ENCODE data around the gene C1QTNF9. TPM values are rescaled to one million over a fixed set of nuclear protein-coding genes. Genes with fewer than 3 reads are reported as not detected.

The C1QTNF9 gene
- total and polyA plus RNA-seq, 2 donors (not counting 3 experiments of a cell fraction or from before 2014, with no cell fraction given): not detected

- BruUV-seq (replicated peaks): no TSS peak
- no peaks in the 10 kb centered on the region for H3K9me1 ChIP-seq (replicated peaks; ENCODE audit: control insufficient read depth, extremely low read depth, insufficient read depth, low read length)
- no peak overlapping the region for H3K9ac ChIP-seq (replicated peaks; ENCODE audit: extremely low read depth, insufficient read depth, low read length)
- H2AFZ ChIP-seq (ENCODE audit: low read depth, low read length): no peak overlapping the region
- ChIA-PET POLR2A (no interaction called here), CTCF (interaction anchor here (1.6 to 2.6 kb wide), 2 partner anchors 22 to 35 kb away, joined by 3 to 7 read pairs; no protein-coding TSS in a partner anchor)
- no peak overlapping the region for H3K4me2 ChIP-seq (ENCODE audit: insufficient read depth, low read length)
- dilution Hi-C loops (cut with MboI; ENCODE audit: extremely low pct_ligation_motif_present, low sequenced_read_pairs) (no loop called here), intact Hi-C loops (cut with micrococcal nuclease) (no loop called here)
- TF ChIP-seq FOS (IDR thresholded peaks at IDR 0.05; ENCODE audit: borderline replicate concordance, insufficient read depth, low read length) (no peak), POLR2AphosphoS5 (IDR thresholded peaks at IDR 0.05; ENCODE audit: insufficient read depth, low read depth, low read length) (no peak), MYC (IDR thresholded peaks at IDR 0.05; ENCODE audit: low read depth, low read length) (no peak), POLR2A (IDR thresholded peaks at IDR 0.05; ENCODE audit: low read depth, low read length) (no peak), JUN (IDR thresholded peaks at IDR 0.05; ENCODE audit: borderline replicate concordance, insufficient read depth, insufficient read length, low read depth) (no peak), EZH2 (IDR thresholded peaks at IDR 0.05; ENCODE audit: borderline replicate concordance, low read depth, low read length, severe bottlenecking) (no peak), GATA2 (IDR thresholded peaks at IDR 0.05; ENCODE audit: insufficient read depth, insufficient read length, low read depth, low read length) (no peak)
- TF ChIP-seq, protein P1, sequence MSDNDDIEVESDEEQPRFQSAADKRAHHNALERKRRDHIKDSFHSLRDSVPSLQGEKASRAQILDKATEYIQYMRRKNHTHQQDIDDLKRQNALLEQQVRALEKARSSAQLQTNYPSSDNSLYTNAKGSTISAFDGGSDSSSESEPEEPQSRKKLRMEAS (IDR thresholded peaks at IDR 0.05; ENCODE audit: insufficient read depth, insufficient read length): no peak
- TF ChIP-seq, protein P2, sequence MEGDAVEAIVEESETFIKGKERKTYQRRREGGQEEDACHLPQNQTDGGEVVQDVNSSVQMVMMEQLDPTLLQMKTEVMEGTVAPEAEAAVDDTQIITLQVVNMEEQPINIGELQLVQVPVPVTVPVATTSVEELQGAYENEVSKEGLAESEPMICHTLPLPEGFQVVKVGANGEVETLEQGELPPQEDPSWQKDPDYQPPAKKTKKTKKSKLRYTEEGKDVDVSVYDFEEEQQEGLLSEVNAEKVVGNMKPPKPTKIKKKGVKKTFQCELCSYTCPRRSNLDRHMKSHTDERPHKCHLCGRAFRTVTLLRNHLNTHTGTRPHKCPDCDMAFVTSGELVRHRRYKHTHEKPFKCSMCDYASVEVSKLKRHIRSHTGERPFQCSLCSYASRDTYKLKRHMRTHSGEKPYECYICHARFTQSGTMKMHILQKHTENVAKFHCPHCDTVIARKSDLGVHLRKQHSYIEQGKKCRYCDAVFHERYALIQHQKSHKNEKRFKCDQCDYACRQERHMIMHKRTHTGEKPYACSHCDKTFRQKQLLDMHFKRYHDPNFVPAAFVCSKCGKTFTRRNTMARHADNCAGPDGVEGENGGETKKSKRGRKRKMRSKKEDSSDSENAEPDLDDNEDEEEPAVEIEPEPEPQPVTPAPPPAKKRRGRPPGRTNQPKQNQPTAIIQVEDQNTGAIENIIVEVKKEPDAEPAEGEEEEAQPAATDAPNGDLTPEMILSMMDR (IDR thresholded peaks at IDR 0.05; ENCODE audit: extremely low read depth in 1 of 2, insufficient read depth in 1 of 2, low read depth in 1 of 2, low read length in 2 of 2): no peak
- H3K27me3 ChIP-seq (ENCODE audit: control insufficient read depth in 2 of 2, insufficient read depth in 2 of 2, low read length in 2 of 2): no peaks in the 10 kb centered on the region
- H3K27ac ChIP-seq (ENCODE audit: insufficient read depth, low read depth, low read length): no peak overlapping the region
- H3K4me1 ChIP-seq (ENCODE audit: control insufficient read depth, extremely low read depth, insufficient read depth, low read length): no peaks in the 10 kb centered on the region
- no peaks in the 10 kb centered on the region for H3K36me3 ChIP-seq (ENCODE audit: control insufficient read depth in 2 of 2, extremely low read depth in 1 of 2, insufficient read depth in 2 of 2, low read length in 2 of 2)
- FAIRE-seq (no peak), DNase-seq (ENCODE audit: low read depth, low spot score) (no peak)
- no peaks in the 10 kb centered on the region for H3K79me2 ChIP-seq (ENCODE audit: control insufficient read depth, insufficient read depth, low read length)
- H3K9me3 ChIP-seq (replicated peaks; ENCODE audit: control insufficient read depth, insufficient read depth, low read length): no peaks in the 10 kb centered on the region
- no peaks in the 10 kb centered on the region for H4K20me1 ChIP-seq (replicated peaks; ENCODE audit: control insufficient read depth, extremely low read depth, insufficient read depth, low read length)
- H3K4me3 ChIP-seq (replicated peaks in 1 of 3; ENCODE audit: insufficient read depth in 1 of 3, low read depth in 1 of 3, low read length in 3 of 3): no peak overlapping the region
These were observed 45.7 kb upstream of the C1QTNF9 start for GRCh38 chr13:24263632-24264031.
